ENCODE results near the gene CHSY1.

CHSY1 gene

GRCh38 chr15:101219441-101219840 is 32.4 kb downstream of the CHSY1 start:
- TF ChIP-seq, protein P1, sequence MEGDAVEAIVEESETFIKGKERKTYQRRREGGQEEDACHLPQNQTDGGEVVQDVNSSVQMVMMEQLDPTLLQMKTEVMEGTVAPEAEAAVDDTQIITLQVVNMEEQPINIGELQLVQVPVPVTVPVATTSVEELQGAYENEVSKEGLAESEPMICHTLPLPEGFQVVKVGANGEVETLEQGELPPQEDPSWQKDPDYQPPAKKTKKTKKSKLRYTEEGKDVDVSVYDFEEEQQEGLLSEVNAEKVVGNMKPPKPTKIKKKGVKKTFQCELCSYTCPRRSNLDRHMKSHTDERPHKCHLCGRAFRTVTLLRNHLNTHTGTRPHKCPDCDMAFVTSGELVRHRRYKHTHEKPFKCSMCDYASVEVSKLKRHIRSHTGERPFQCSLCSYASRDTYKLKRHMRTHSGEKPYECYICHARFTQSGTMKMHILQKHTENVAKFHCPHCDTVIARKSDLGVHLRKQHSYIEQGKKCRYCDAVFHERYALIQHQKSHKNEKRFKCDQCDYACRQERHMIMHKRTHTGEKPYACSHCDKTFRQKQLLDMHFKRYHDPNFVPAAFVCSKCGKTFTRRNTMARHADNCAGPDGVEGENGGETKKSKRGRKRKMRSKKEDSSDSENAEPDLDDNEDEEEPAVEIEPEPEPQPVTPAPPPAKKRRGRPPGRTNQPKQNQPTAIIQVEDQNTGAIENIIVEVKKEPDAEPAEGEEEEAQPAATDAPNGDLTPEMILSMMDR (IDR thresholded peaks at IDR 0.05): no peak

- TF ChIP-seq, protein P1 (IDR thresholded peaks at IDR 0.05): 0 out of 2 replicates have a peak, but pooled peaks have one; percentile 23
Measured at GRCh38 chr15:101217446-101217845, 34.4 kb downstream of the CHSY1 start.

GRCh38 chr15:101216100-101216499 is 35.7 kb downstream of the CHSY1 start:
- TF ChIP-seq, protein P1 (IDR thresholded peaks at IDR 0.05): no peak

DNA sequence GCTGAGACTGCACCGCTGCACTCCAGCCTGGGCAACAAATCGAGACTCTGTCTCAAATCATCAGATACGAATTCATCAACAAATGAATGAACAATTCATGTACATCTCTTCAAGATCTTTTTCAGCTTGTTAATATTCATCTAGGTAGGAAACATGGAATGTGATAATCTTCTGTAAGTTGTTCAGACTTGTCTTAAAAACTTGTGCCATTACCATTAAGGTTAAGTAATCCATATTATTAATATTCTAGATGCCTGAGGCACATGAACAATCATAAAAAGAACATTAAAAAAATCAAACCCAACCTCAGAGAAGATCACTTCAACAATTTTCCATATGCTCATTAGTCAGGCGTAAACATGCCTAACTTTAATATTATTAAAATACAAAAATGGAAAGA is 36.2 kb downstream of the CHSY1 start:
- TF ChIP-seq, protein P1 (IDR thresholded peaks at IDR 0.05): no peak

DNA sequence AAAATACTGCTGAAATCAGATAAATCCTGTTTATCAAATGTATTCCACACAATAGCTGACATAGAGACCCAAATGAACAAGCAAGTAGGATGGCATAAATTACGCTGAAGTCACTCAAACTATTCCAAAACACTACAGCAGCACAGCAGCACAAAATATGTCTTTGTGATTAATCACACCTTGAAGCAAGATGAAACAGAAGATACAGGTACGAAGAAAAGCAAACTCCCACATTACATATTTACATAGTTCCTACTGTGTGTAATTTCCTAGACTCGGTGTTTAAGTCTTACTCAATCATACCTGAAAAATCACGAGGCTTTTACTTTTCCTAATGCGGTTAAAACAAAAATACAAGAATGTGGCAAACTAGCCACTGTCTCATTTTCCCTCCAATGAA is 38.3 kb downstream of the CHSY1 start:
- TF ChIP-seq, protein P1 (IDR thresholded peaks at IDR 0.05): no peak

DNA sequence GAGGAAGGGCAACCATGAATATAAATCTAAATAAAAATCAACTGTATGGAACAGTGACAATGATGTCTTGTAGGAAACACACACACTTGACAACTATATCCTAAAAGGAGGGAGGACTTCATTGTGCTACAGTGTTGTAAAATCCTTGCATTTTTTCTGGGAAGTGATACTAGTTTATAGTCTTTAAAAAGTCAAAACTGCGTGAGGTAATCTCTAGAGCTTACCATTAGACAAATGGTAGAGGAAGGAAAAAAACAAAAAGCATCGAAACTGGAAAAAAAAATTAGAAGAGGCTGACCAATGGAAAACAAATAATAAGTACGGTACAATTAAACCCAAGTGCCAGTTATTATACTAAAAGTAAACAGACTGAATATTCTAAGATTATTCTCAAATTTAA is 38.7 kb downstream of the CHSY1 start:
- TF ChIP-seq, protein P1 (IDR thresholded peaks at IDR 0.05): no peak

GRCh38 chr15:101211897-101212296 is 40.0 kb downstream of the CHSY1 start:
- TF ChIP-seq, protein P1 (IDR thresholded peaks at IDR 0.05): no peak

DNA sequence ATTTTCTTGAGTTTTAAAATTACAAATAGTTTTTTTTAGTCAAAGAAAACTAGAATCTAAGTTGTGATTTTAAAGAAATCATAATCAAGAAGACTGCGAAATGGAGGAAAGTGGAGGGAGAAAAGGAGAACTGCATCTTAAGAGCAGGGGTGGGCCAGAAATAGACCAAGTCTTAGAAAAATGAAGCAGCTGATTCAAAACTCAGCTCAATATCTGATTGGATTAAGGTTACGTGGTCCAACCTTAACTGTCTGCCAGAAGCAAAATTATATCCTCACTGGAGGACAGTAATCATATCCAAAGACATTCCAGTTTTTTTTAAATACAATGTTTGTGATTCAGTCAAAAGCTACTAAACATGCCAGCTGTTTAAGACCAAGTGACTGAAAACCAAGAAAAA is 41.4 kb downstream of the CHSY1 start:
- TF ChIP-seq, protein P1 (IDR thresholded peaks at IDR 0.05): no peak
